K562 (cell line): ENCODE results near the gene ST7. TPM values are rescaled to one million over a fixed set of nuclear protein-coding genes. Genes with fewer than 3 reads are reported as not detected.

Source experiments
- ATAC-seq: fragments of 200-7000 bp; cut with Tn5 transposase; 3 replicates; pipeline ENCODE4 v1.9.1; 2020; ENCODE audit warnings: moderate library complexity
- BruUV-seq: library from RNA; stranded (reverse); fragments of 400-500 nt; replicated peaks from 2 replicates; lab custom pipeline; 2021; lab: Mats Ljungman, UMichigan
- CTCF ChIA-PET: fragments of 300-600 bp; formaldehyde crosslinking; extraction: SDS; loops from one replicate; lab custom pipeline; 2021; ENCODE audit warnings: low intra/inter-chr PET ratio; lab: Yijun Ruan, JAX
- POLR2A ChIA-PET: fragments of 300-600, 350-650 bp; sonication (Branson Sonifier 250); formaldehyde crosslinking; extraction: SDS; loops from one replicate; lab custom pipeline; 2021; ENCODE audit warnings: antibody characterized with exemption, inconsistent platforms; lab: Yijun Ruan, JAX
- DNase-seq, 4 experiments: peaks; one replicate each; pipeline versions ENCODE4 v3.0.0 to v3.0.0-alpha.2; 2011 to 2018; ENCODE audit warnings: low spot score in 3 of 4, mixed read lengths in 3 of 4; ENCODE audit errors: extremely low read depth in 1 of 4
- FAIRE-seq: peaks from 2 replicates; lab custom pipeline; 2011; peaks lifted over from hg19 to GRCh38; lab: Jason Lieb, UNC
- H2AFZ ChIP-seq: 2 replicates; pipeline ENCODE4 v1.6.0; 2011; ENCODE audit warnings: low read depth, low read length, control low read depth, inconsistent platforms
- H3K27ac ChIP-seq: fragments of 200-600 bp; 3 replicates; pipeline ENCODE4 v1.8.0; 2011; ENCODE audit warnings: low read depth, mild to moderate bottlenecking, control low read depth, inconsistent platforms, low read length, moderate library complexity, mixed read lengths; ENCODE audit errors: extremely low read depth
- H3K27me3 ChIP-seq, 2 experiments: fragments of 300-600 bp in 1 of 2; 2 replicates in 1 of 2; 3 replicates in 1 of 2; pipeline versions ENCODE4 v1.6.0 to v1.8.0; 2011; ENCODE audit warnings: inconsistent platforms in 2 of 2, low read length in 2 of 2, mild to moderate bottlenecking in 1 of 2, mixed read lengths in 1 of 2, moderate library complexity in 1 of 2; ENCODE audit not compliant: control insufficient read depth in 2 of 2, insufficient read depth in 2 of 2
- H3K36me3 ChIP-seq: fragments of 300-600 bp; 3 replicates; pipeline ENCODE4 v1.8.0; 2011; ENCODE audit warnings: mild to moderate bottlenecking, low read length, inconsistent platforms; ENCODE audit not compliant: control insufficient read depth, insufficient read depth
- H3K4me1 ChIP-seq, 2 experiments: fragments of 200-600 bp in 1 of 2; replicated peaks in 1 of 2; 2 replicates in 1 of 2; 3 replicates in 1 of 2; pipeline versions ENCODE4 v1.5.1 to v1.8.0; 2011; ENCODE audit warnings: inconsistent platforms in 2 of 2, low read length in 2 of 2, mild to moderate bottlenecking in 1 of 2, mixed read lengths in 1 of 2, moderate library complexity in 1 of 2; ENCODE audit not compliant: control insufficient read depth in 2 of 2, insufficient read depth in 2 of 2
- H3K4me2 ChIP-seq: 2 replicates; pipeline ENCODE4 v1.6.1; 2011; ENCODE audit warnings: low read length, control low read depth, inconsistent platforms, mixed read lengths; ENCODE audit not compliant: insufficient read depth
- H3K4me3 ChIP-seq: fragments of 200-600 bp; sonication (generic), shearing (Covaris generic); 2 replicates; pipeline ENCODE4 v1.5.1; 2016; ENCODE audit warnings: control low read depth, inconsistent platforms
- H3K79me2 ChIP-seq: fragments of 200-600 bp; 3 replicates; pipeline ENCODE4 v1.8.0; 2011; ENCODE audit warnings: low read length, inconsistent platforms; ENCODE audit not compliant: control insufficient read depth, insufficient read depth
- H3K9ac ChIP-seq, 2 experiments: 2 replicates each; pipeline versions ENCODE4 v1.6.0 to v1.6.1; 2011; ENCODE audit warnings: low read depth in 2 of 2, low read length in 2 of 2, control low read depth in 1 of 2, inconsistent platforms in 1 of 2, mild to moderate bottlenecking in 1 of 2, mixed read lengths in 1 of 2; ENCODE audit not compliant: insufficient read depth in 1 of 2
- H3K9me1 ChIP-seq: one replicate; pipeline ENCODE4 v1.6.0; 2011; ENCODE audit warnings: inconsistent platforms, mild to moderate bottlenecking, low read length, moderate library complexity; ENCODE audit not compliant: control insufficient read depth, insufficient read depth
- H3K9me3 ChIP-seq: replicated peaks from 2 replicates; pipeline ENCODE4 v1.5.1; 2011; ENCODE audit warnings: low read depth, low read length, inconsistent platforms; ENCODE audit not compliant: control insufficient read depth, insufficient read depth
- H4K20me1 ChIP-seq: replicated peaks from 2 replicates; pipeline ENCODE4 v1.6.1; 2011; ENCODE audit warnings: low read length, inconsistent platforms, mixed read lengths; ENCODE audit not compliant: control insufficient read depth, insufficient read depth
- ATF4 ChIP-seq: fragments of 450-650 bp; formaldehyde crosslinking; IDR thresholded peaks from 2 replicates; pipeline ENCODE4 v1.4.0; 2022; ENCODE audit warnings: mild to moderate bottlenecking, moderate library complexity
- C11orf30 ChIP-seq: fragments of 450-650 bp; IDR thresholded peaks from 2 replicates; pipeline ENCODE4 v1.6.1; 2016; ENCODE audit warnings: low read depth, mild to moderate bottlenecking
- CEBPB ChIP-seq: fragments of 450-650 bp; IDR thresholded peaks from 2 replicates; pipeline ENCODE4 v1.6.1; 2016; ENCODE audit warnings: missing genetic modification characterization, missing compliant biosample characterization
- EZH2 ChIP-seq: IDR thresholded peaks from 2 replicates; pipeline ENCODE4 v1.6.1; 2012; ENCODE audit warnings: low read depth, mild to moderate bottlenecking, inconsistent platforms, low read length, borderline replicate concordance
- ILF3 ChIP-seq: fragments of 450-650 bp; IDR thresholded peaks from 2 replicates; pipeline ENCODE4 v1.6.1; 2018; ENCODE audit warnings: antibody characterized with exemption, mild to moderate bottlenecking, moderate library complexity, borderline replicate concordance
- ZNF197 ChIP-seq: fragments of 200-800 bp; sonication (Bioruptor generic); IDR thresholded peaks from 2 replicates; pipeline ENCODE4 v1.6.1; 2016; ENCODE audit warnings: low read depth, missing genetic modification characterization, missing compliant biosample characterization
- ZNF740 ChIP-seq, 3 experiments: fragments of 200-800 bp in 1 of 3; sonication (Bioruptor generic) in 1 of 3; sonication (generic) in 1 of 3; formaldehyde crosslinking in 1 of 3; IDR thresholded peaks; 2 replicates each; pipeline versions ENCODE4 v1.6.1 to v1.8.0; 2016 to 2022; ENCODE audit warnings: mild to moderate bottlenecking in 2 of 3, missing compliant biosample characterization in 2 of 3, missing genetic modification characterization in 2 of 3, missing genetic modification reagents in 1 of 3
- ZNF830 ChIP-seq: fragments of 250-450 bp; sonication (Bioruptor Pico); IDR thresholded peaks from 2 replicates; pipeline ENCODE4 v1.5.0; 2021; ENCODE audit warnings: mild to moderate bottlenecking
- WGBS: fragments of 100-300 bp; shearing (Covaris generic); methylation state at CpG from one replicate; pipeline ENCODE4 v1.1.6; 2016; ENCODE audit warnings: low coverage, mixed read lengths; ENCODE audit not compliant: insufficient coverage; ENCODE audit errors: missing lambda C conversion rate; 5-methylcytosine and 5-hydroxymethylcytosine counted together
- in situ Hi-C: fragments of 300-500 bp; cut with MboI; formaldehyde crosslinking; loops from 4 replicates; pipeline ENCODE4 v1.15.0; 2018; ENCODE audit warnings: inconsistent platforms, mixed read lengths
- intact Hi-C: fragments of 100-400 bp; cut with micrococcal nuclease; formaldehyde crosslinking; loops from 2 replicates; pipeline ENCODE4 v1.14.2; 2022
- polyA plus RNA-seq, 8 experiments: library from polyadenylated mRNA; depleted of rRNA in 4 of 8; stranded (reverse) in 5 of 8; unstranded in 3 of 8; fragments of >200 nt; fragmentation: Nextera tagmentation in 2 of 8; fragmentation: Illumina TruSeq in 1 of 8; extraction: Ambion mirVana in 2 of 8; extraction: Trizol in 1 of 8; gene quantifications; 2 replicates each; pipeline versions ENCODE4 v1.2.1 to v1.2.3, GENCODE V29; 2011 to 2014; ENCODE audit warnings: inconsistent platforms in 1 of 8, missing spikeins in 1 of 8
- total RNA-seq, 7 experiments: library from RNA; depleted of rRNA in 6 of 7; stranded (reverse); fragments of >200 nt in 6 of 7; fragmentation: Illumina TruSeq in 2 of 7; extraction: Trizol in 2 of 7; gene quantifications; 2 replicates each; pipeline versions ENCODE4 v1.2.1 to v1.2.3, GENCODE V29; 2011 to 2021; ENCODE audit warnings: low replicate concordance in 1 of 7
- TF ChIP-seq, protein P1 (sequence below): fragments of 250-450 bp; sonication (Bioruptor Pico); IDR thresholded peaks from 2 replicates; pipeline ENCODE4 v1.5.0; 2021; ENCODE audit warnings: mild to moderate bottlenecking, borderline replicate concordance

ST7 gene
- total and polyA plus RNA-seq, 9 of the 15 experiments (the other 6 are each of a cell fraction or from before 2014, with no cell fraction given) = 23.9 to 56.3 (median 36.9) TPM

- Histone ChIP-seq H3K36me3 (peaks cover 41% of the 10 kb centered on the region), H3K9me1 (no peaks in the 10 kb centered on the region), H3K9me3 (no peaks in the 10 kb centered on the region), H3K4me2 (no peak overlapping the region), H3K4me3 (no peak overlapping the region), H3K79me2 (no peaks in the 10 kb centered on the region), H2AFZ (no peak overlapping the region)
- CTCF ChIA-PET = no interaction called here
- in situ Hi-C loops = loop anchor here (5.0 kb wide), 1 partner anchor 142 kb away; no protein-coding TSS in a partner anchor
- no peak for ATAC-seq
- no peak for DNase-seq
- TF ChIP-seq CEBPB (tag) (0 out of 2 replicates have a peak, but pooled peaks have one; percentile 17), ZNF197 (CRISPR knock-in tag) (no peak)
- TF ChIP-seq, all 486 proteins: peak for 1
- WGBS = 88% methylated on average over 5 of the region's 5 CpGs
- Histone ChIP-seq H3K27ac (no peak overlapping the region), H3K9ac (no peak overlapping the region), H3K27me3 (no peaks in the 10 kb centered on the region), H3K4me1 (peaks cover 0 to 5% of the 10 kb centered on the region in 2 experiments; a peak in 3 of 5 replicates), H4K20me1 (no peaks in the 10 kb centered on the region)
- BruUV-seq = no TSS peak
- intact Hi-C loops = loop anchor here (5.0 to 10.0 kb wide), 4 partner anchors 252 to 955 kb away; no protein-coding TSS in a partner anchor
- FAIRE-seq = no peak
- POLR2A ChIA-PET = interaction anchor here (0.9 kb wide), 1 partner anchor 190 kb away, joined by 3 read pairs; no protein-coding TSS in a partner anchor
Observed at GRCh38 chr7:117129521-117129955, 176.2 kb downstream of the ST7 start.

DNA sequence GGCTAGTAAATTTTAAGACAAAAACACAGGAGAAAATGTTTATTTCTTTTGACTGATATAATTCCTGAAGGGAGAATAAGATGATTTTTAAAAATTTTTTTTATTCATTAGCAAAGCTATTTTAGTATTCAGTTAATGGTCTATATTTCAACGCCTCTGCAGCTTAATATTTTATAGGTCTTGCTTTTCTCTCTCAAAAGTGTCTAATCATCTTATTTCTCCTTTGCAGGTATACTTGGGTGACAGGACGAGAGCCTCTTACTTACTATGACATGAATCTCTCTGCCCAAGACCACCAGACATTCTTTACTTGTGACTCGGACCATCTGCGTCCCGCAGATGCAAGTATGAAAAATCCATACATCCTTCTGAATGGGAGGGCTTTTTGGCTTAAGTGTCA is 177.0 kb downstream of the ST7 start:
- in situ Hi-C loops = no loop called here
- no TSS peak for BruUV-seq
- H3K9me1 ChIP-seq = no peaks in the 10 kb centered on the region
- no peak overlapping the region for H3K4me2 ChIP-seq
- H3K36me3 ChIP-seq = peaks cover 48% of the 10 kb centered on the region
- ATAC-seq (no peak), DNase-seq (no peak), FAIRE-seq (no peak)
- H3K9ac ChIP-seq = no peak overlapping the region
- H4K20me1 ChIP-seq = no peaks in the 10 kb centered on the region
- no peak overlapping the region for H2AFZ ChIP-seq
- POLR2A ChIA-PET = interaction anchor here (0.6 to 1.0 kb wide), 4 partner anchors 14 to 191 kb away, joined by 3 read pairs; no protein-coding TSS in a partner anchor
- H3K4me1 ChIP-seq = no peaks in the 10 kb centered on the region
- no peak overlapping the region for H3K27ac ChIP-seq
- H3K79me2 ChIP-seq = no peaks in the 10 kb centered on the region
- CTCF ChIA-PET = no interaction called here
- intact Hi-C loops = no loop called here
- 96% methylated on average over 5 of the region's 5 CpGs for WGBS
- no peaks in the 10 kb centered on the region for H3K9me3 ChIP-seq
- H3K4me3 ChIP-seq = no peak overlapping the region
- H3K27me3 ChIP-seq = no peaks in the 10 kb centered on the region
- no peak for TF ChIP-seq ZNF830 (CRISPR knock-in tag)
- TF ChIP-seq ZNF740 (CRISPR knock-in tag; IDR thresholded peaks at IDR 0.05) = no peak
- TF ChIP-seq ZNF740 (tag; IDR thresholded peaks at IDR 0.05) = no peak
- TF ChIP-seq, protein P1, sequence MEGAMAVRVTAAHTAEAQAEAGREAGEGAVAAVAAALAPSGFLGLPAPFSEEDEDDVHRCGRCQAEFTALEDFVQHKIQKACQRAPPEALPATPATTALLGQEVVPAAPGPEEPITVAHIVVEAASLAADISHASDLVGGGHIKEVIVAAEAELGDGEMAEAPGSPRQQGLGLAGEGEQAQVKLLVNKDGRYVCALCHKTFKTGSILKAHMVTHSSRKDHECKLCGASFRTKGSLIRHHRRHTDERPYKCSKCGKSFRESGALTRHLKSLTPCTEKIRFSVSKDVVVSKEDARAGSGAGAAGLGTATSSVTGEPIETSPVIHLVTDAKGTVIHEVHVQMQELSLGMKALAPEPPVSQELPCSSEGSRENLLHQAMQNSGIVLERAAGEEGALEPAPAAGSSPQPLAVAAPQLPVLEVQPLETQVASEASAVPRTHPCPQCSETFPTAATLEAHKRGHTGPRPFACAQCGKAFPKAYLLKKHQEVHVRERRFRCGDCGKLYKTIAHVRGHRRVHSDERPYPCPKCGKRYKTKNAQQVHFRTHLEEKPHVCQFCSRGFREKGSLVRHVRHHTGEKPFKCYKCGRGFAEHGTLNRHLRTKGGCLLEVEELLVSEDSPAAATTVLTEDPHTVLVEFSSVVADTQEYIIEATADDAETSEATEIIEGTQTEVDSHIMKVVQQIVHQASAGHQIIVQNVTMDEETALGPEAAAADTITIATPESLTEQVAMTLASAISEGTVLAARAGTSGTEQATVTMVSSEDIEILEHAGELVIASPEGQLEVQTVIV (CRISPR knock-in tag) = no peak
- TF ChIP-seq EZH2 = no peak
- no peak for TF ChIP-seq ILF3
- peak; percentile 53; the same call in 1 of the 2 replicates for TF ChIP-seq C11orf30
- no peak for TF ChIP-seq ATF4 (CRISPR knock-in tag)
